COLO668 (cell line): Measurements from ENCODE around the gene PTGS1.

Experiments used
- DNase-seq: peaks from one replicate; lab custom pipeline; 2025; ENCODE audit not compliant: unreplicated experiment; lab: John Stamatoyannopoulos, UW

PTGS1 gene

GRCh38 chr9:122372856-122373845, 2.3 kb downstream of the PTGS1 start:
- DNase-seq: no peak

- no peak for DNase-seq
Observed at GRCh38 chr9:122374885-122375420, 4.1 kb downstream of the PTGS1 start.

GRCh38 chr9:122376796-122377195, 6.0 kb downstream of the PTGS1 start:
- DNase-seq: no peak

GRCh38 chr9:122377241-122378164, 6.7 kb downstream of the PTGS1 start:
- no peak for DNase-seq

GRCh38 chr9:122378236-122378635, 7.4 kb downstream of the PTGS1 start:
- no peak for DNase-seq

GRCh38 chr9:122379340-122379739, 8.5 kb downstream of the PTGS1 start:
- peak; percentile 4 for DNase-seq

GRCh38 chr9:122380293-122380692, 9.5 kb downstream of the PTGS1 start:
- DNase-seq: no peak

GRCh38 chr9:122381206-122381950, 10.6 kb downstream of the PTGS1 start:
- DNase-seq: no peak

GRCh38 chr9:122382901-122383850, 12.4 kb downstream of the PTGS1 start:
- no peak for DNase-seq

- DNase-seq: no peak
Observed at GRCh38 chr9:122383992-122384461, 13.2 kb downstream of the PTGS1 start.

GRCh38 chr9:122386311-122386872, 15.6 kb downstream of the PTGS1 start:
- no peak for DNase-seq

GRCh38 chr9:122387536-122387935, 16.7 kb downstream of the PTGS1 start:
- no peak for DNase-seq

- no peak for DNase-seq
Observed at GRCh38 chr9:122389195-122389594, 18.4 kb downstream of the PTGS1 start.

- no peak for DNase-seq
Observed at GRCh38 chr9:122389799-122390481, 19.1 kb downstream of the PTGS1 start.

- DNase-seq: no peak
Observed at GRCh38 chr9:122392284-122392683, 21.5 kb downstream of the PTGS1 start.

- DNase-seq: no peak
Observed at GRCh38 chr9:122392714-122393113, 21.9 kb downstream of the PTGS1 start.

GRCh38 chr9:122393284-122393983, 22.6 kb downstream of the PTGS1 start:
- DNase-seq: no peak
